HG02759 (cell line): ENCODE results near the gene POU2AF3.

ENCODE experiments used
- ATAC-seq: cut with Tn5 transposase; IDR thresholded peaks from one replicate; pipeline ENCODE4 v1.9.1; 2021; ENCODE audit warnings: mild to moderate bottlenecking, moderate library complexity; ENCODE audit not compliant: unreplicated experiment

POU2AF3 gene

DNA sequence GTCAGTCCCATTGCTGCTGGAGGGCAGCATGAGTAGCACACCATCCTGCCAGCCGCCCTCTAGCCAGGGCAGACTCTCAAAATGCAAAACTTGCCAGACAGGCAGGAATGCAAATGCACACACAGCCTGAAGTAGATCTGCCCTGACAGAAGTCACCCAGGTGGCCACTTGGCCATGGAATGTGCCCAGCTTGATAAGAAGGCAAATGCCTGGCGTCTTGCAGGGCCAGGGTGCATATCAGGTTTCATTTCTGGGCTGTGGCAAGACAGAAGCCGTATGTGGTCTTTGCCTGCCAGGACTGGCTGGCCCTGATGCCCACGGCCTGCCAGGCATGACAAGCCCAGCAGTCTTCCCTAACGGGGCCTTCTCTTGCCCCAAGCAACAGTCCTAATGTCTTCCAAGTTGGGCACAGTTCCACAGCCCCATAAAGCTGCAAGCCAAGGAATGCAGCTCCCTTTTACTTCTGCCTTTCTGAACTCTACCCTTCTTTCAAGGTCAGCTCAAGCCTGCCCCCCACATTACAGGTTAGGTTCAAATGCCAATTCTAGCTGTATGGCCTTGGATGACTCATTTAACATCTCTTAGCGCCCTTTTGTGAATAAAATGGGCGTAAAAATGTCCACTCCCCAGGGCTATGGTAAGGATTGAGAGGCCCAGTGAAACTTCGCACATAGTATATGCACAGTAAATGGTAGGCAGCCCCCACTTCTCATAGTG lies 29.7 kb downstream of the POU2AF3 start:
- no peak for ATAC-seq

- no peak for ATAC-seq
Observed at GRCh38 chr11:111329306-111330204, 31.2 kb downstream of the POU2AF3 start.

DNA sequence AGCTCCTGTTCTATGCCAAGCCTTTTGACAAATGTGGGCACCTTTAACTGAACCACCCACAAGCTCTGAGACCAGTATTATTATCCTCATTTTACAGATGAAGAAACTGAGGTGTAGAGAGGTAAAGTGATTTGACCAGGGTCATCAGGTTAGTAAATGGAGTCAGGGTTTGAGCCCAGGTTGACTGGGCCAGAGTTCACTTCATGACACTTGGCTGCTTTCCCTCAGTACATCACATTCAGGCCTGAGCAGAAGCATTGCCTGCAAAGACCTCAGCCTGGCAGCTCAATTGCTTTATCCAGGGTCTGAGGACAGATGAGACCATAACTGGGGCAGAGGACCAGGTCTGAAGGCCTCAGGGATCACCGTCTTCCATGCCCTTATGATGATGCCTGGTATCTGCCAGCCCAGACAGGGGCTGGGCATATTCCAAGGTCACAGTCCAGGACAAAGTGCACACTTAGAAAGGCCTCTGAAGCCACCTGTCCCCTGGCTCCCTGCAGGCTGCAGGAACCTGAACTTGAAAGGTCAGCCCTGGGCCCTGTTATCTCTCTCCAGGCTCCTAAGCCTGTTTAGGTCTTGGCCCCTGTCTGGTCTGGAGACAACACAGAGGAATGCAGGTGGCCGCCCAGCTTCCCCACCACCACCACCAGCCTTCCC lies 32.0 kb downstream of the POU2AF3 start:
- no peak for ATAC-seq

GRCh38 chr11:111331711-111332479 lies 33.5 kb downstream of the POU2AF3 start:
- ATAC-seq = no peak

- ATAC-seq = no peak
Observed at GRCh38 chr11:111334532-111335502, 36.5 kb downstream of the POU2AF3 start.

DNA sequence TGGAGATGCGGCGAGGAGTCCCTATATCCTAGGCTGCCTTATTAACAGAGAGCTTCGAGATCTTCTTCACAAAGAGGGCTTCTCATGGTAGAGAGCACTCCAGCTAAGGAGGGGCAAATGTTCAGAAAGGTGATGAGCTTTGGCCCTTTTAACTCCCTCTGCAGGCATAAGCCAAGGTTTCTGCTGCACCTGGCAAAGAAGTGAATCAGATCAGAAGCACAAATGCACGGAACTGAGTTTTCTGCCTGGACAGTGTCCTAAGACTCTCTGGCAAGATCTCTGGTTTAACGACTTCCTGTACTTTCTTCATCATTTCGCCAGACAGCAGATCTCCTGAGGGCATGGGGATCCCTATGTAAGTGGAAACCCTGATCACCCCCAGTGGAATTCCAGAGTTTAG lies 37.2 kb downstream of the POU2AF3 start:
- no peak for ATAC-seq

- ATAC-seq = no peak
Observed at GRCh38 chr11:111336062-111336461, 37.7 kb downstream of the POU2AF3 start.

DNA sequence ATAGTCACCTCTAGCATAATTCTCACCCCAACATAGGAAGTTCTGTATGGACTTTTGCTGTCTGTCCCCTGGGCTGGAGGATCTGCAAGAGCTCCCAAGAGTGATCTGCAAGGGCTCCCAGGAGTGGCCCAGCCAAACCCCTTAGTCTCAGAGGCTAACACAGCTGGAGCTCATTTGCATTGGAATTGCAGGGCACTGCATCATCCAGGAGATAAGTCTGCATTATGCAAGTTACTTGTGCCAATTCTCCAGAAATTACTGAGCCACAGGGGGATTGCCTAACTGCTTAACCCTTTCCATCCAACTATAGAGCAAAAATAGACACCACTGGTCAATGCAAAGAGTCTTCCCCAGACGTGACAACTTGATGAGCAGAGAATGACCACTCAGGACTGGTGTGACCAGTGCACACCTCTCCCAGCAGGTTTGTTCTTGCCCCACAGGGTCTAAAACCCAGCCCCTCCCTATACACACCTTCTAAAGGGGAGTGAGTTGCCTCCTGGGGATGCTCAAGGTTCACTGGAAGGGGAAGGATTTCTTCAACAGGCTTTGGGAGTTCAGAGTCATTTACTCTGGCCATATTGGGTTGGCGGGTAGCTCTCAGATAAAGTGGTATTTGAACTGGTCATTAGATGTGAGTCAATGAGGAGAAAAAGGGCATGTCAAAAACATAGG lies 38.4 kb downstream of the POU2AF3 start:
- no peak for ATAC-seq

GRCh38 chr11:111339758-111340388 lies 41.5 kb downstream of the POU2AF3 start:
- ATAC-seq = no peak

- ATAC-seq = no peak
Observed at GRCh38 chr11:111342329-111342728, 44.0 kb downstream of the POU2AF3 start.

DNA sequence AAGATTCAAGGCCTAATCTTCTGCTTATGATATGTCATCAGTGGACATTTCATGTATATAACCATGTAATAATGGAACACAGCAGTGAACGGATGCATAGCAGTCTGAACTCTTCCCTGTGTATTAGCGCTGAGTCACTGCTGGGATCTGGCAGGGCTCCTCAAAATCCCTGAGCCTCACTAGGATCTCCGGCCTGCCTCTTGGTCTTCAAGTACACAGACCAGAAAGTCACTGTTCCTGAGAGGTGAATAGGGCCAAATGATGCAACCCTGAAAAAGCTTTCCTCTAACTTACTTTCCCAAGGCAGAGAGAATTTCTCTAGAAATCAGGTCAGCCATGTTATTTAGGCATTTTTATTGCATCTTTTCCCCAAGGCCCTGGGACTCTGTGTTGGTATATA lies 45.7 kb downstream of the POU2AF3 start:
- ATAC-seq = no peak

GRCh38 chr11:111347002-111347722 lies 48.8 kb downstream of the POU2AF3 start:
- ATAC-seq = no peak

GRCh38 chr11:111347723-111348115 lies 49.4 kb downstream of the POU2AF3 start:
- no peak for ATAC-seq

DNA sequence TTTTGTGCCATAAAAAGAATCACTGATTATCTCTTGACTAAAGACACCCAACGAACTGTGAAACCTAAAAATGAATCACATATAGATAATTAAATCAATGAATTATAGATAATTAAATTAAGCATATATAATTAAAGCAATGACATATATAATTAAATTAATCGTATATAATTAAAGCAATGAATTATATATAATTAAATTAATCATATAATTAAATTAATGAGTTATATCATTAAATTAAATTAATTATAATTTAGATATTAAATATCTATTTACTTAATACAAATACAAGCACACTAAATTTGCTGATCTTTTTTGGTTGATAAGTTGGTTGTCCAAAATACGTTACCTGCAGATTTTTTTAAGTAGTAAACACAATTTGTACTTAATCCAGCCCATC lies 49.8 kb downstream of the POU2AF3 start:
- no peak for ATAC-seq

GRCh38 chr11:111349191-111349695 lies 50.9 kb downstream of the POU2AF3 start:
- no peak for ATAC-seq

DNA sequence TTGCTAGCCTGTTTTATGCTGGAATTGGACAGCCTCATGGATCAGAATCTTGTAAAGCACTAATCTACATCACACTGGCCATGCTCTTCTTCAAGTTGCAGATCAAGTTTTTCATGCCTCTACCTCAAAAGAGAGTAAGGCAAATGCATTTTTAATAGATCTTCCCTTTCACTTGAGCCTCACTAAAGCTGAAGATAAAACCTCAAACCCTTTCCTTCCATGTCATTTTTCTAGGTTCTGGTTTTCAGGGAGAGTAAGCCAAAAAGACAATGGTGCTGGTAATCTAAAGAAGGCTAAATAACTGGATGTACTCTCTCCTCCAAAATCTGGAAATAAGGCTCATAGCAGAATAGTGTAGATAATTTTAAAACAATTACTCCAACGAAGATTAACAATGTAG lies 52.5 kb downstream of the POU2AF3 start:
- ATAC-seq = no peak

- no peak for ATAC-seq
Observed at GRCh38 chr11:111351374-111352055, 53.2 kb downstream of the POU2AF3 start.
